Tibial nerve (tissue), 4 donors: ENCODE results near the gene SF1.

Experiments used
- EP300 ChIP-seq, 2 donors: sonication (generic); formaldehyde crosslinking; IDR thresholded peaks; one replicate each; pipeline ENCODE4 v1.6.1; 2017; ENCODE audit warnings: antibody characterized with exemption in 2 of 2, mild to moderate bottlenecking in 1 of 2
- POLR2A ChIP-seq, 2 donors: fragments of 450-650 bp; IDR thresholded peaks; one replicate each; pipeline ENCODE4 v1.6.1; 2017; ENCODE audit warnings: antibody characterized with exemption in 2 of 2, mild to moderate bottlenecking in 2 of 2, moderate library complexity in 2 of 2
- TF ChIP-seq, protein P1 (sequence below), 5 experiments: fragments of 200-600 bp in 3 of 5; fragments of 450-650 bp in 2 of 5; sonication (generic) in 3 of 5; IDR thresholded peaks; one replicate each; pipeline ENCODE4 v1.5.1; 2016 to 2019; ENCODE audit warnings: antibody characterized with exemption in 5 of 5, mild to moderate bottlenecking in 3 of 5, moderate library complexity in 2 of 5

DNA sequence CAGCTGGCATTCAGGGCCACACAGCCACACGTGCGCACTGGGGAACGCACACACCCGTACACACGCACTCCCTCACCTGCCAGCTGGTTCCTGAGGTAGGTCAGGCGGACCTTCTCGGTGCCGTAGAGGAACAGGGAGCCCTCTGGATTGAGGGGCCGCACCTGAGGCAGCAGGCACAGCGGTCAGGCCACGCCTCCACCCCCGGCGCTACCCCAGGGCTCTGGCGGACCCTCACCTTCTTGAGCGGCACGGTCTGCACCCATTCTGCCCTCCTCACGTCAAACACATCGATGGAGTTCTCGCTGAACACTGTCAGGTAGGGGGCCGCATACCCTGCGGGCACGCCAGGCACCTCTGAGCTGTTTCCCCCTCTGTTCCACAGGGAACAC is 49.1 kb upstream of the SF1 start:
- no peak for TF ChIP-seq POLR2A (IDR thresholded peaks at IDR 0.05)
- TF ChIP-seq, protein P1, sequence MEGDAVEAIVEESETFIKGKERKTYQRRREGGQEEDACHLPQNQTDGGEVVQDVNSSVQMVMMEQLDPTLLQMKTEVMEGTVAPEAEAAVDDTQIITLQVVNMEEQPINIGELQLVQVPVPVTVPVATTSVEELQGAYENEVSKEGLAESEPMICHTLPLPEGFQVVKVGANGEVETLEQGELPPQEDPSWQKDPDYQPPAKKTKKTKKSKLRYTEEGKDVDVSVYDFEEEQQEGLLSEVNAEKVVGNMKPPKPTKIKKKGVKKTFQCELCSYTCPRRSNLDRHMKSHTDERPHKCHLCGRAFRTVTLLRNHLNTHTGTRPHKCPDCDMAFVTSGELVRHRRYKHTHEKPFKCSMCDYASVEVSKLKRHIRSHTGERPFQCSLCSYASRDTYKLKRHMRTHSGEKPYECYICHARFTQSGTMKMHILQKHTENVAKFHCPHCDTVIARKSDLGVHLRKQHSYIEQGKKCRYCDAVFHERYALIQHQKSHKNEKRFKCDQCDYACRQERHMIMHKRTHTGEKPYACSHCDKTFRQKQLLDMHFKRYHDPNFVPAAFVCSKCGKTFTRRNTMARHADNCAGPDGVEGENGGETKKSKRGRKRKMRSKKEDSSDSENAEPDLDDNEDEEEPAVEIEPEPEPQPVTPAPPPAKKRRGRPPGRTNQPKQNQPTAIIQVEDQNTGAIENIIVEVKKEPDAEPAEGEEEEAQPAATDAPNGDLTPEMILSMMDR (IDR thresholded peaks at IDR 0.05): no peak
- no peak for TF ChIP-seq EP300 (IDR thresholded peaks at IDR 0.05)
